GM12801 (cell line): Measurements from ENCODE around the gene KLHL7.

Source experiments
- CTCF ChIP-seq: IDR thresholded peaks from one replicate; pipeline ENCODE4 v1.5.1; 2011; ENCODE audit warnings: control low read depth; ENCODE audit not compliant: insufficient read length; ENCODE audit errors: extremely low read depth

The KLHL7 gene

GRCh38 chr7:23074443-23075261, 30.9 kb upstream of the KLHL7 start:
- no peak for TF ChIP-seq CTCF

GRCh38 chr7:23075571-23075970, 30.0 kb upstream of the KLHL7 start:
- no peak for TF ChIP-seq CTCF

DNA sequence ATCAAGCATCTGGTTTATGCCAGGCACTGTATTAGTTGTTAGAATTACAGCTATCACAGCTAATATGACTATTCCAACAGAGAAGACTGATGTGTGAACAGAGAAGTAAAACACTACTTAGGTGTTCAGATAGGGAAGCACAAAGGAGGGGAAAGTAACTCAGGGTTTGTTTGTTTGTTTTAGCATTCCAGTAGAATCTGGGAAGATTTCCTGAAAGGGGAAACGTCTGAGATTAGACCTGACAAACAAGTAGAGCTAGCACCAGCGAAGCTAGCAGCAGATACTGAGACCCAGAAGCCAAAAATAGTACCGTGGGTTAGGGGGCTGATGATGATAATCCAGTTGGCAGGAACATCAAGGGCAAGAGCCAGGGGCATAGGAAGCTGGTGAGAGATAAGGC, 28.8 kb upstream of the KLHL7 start:
- TF ChIP-seq CTCF = no peak

DNA sequence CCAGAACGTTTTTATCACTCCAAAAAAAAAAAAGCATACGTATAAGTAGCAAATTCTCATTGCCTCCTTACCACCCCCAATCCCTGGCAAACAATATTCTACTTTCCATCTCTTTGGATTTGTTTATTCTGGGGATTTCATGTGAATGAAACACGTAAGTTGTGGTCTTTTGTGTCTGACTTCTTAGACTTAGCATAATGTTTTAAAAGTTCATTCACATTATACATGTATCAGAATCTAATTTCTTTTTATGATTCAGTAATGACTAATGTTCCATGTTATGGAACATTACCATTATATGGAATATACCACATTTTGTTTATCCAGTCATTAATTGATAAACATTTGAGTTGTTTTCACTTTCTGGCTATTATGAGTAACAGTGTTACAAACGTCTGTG, 12.5 kb upstream of the KLHL7 start:
- TF ChIP-seq CTCF = no peak

GRCh38 chr7:23093546-23093945, 12.0 kb upstream of the KLHL7 start:
- TF ChIP-seq CTCF = no peak

GRCh38 chr7:23096518-23097290, 8.9 kb upstream of the KLHL7 start:
- TF ChIP-seq CTCF = no peak

GRCh38 chr7:23098029-23098428, 7.6 kb upstream of the KLHL7 start:
- TF ChIP-seq CTCF = no peak
